ENCODE results near the gene ZSCAN25.

- TF ChIP-seq, protein P1, sequence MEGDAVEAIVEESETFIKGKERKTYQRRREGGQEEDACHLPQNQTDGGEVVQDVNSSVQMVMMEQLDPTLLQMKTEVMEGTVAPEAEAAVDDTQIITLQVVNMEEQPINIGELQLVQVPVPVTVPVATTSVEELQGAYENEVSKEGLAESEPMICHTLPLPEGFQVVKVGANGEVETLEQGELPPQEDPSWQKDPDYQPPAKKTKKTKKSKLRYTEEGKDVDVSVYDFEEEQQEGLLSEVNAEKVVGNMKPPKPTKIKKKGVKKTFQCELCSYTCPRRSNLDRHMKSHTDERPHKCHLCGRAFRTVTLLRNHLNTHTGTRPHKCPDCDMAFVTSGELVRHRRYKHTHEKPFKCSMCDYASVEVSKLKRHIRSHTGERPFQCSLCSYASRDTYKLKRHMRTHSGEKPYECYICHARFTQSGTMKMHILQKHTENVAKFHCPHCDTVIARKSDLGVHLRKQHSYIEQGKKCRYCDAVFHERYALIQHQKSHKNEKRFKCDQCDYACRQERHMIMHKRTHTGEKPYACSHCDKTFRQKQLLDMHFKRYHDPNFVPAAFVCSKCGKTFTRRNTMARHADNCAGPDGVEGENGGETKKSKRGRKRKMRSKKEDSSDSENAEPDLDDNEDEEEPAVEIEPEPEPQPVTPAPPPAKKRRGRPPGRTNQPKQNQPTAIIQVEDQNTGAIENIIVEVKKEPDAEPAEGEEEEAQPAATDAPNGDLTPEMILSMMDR (IDR thresholded peaks at IDR 0.05): no peak
- TF ChIP-seq EP300 (IDR thresholded peaks at IDR 0.05): no peak
- no peak for TF ChIP-seq POLR2A (IDR thresholded peaks at IDR 0.05)
- TF ChIP-seq POLR2AphosphoS5 (IDR thresholded peaks at IDR 0.05): no peak
Observed at GRCh38 chr7:99588868-99589267, 27.9 kb upstream of the ZSCAN25 start.
